Fibroblast of villous mesenchyme (primary cell): ENCODE measurements around the gene DNM1. TPM values are rescaled to one million over a fixed set of nuclear protein-coding genes. Genes with fewer than 3 reads are reported as not detected.

Experiments
- DNase-seq: peaks from one replicate; pipeline ENCODE4 v3.0.0-alpha.2; 2010; ENCODE audit warnings: low read depth
- H3K4me3 ChIP-seq: 2 replicates; pipeline ENCODE4 v1.5.1; 2011; ENCODE audit warnings: low read depth, mild to moderate bottlenecking, low read length
- CTCF ChIP-seq: IDR thresholded peaks from 2 replicates; pipeline ENCODE4 v1.5.1; 2012; ENCODE audit warnings: low read depth, mild to moderate bottlenecking, low read length; ENCODE audit not compliant: insufficient read depth
- total RNA-seq: library from RNA; depleted of rRNA; stranded (reverse); fragments of >200 nt; gene quantifications from 2 replicates; pipeline ENCODE4 v1.2.3, GENCODE V29; 2012

DNM1 gene
- total RNA-seq, 1 donor: 15.5 TPM

GRCh38 chr9:128249558-128249907 is 46.4 kb downstream of the DNM1 start:
- DNase-seq: no peak
- no peak for TF ChIP-seq CTCF

GRCh38 chr9:128249908-128250838 is 47.0 kb downstream of the DNM1 start:
- H3K4me3 ChIP-seq: no peak overlapping the region
- DNase-seq: peak; percentile 69
- no peak for TF ChIP-seq CTCF

More at GRCh38 chr9:128249558-128249907, 46.4 kb downstream of the DNM1 start:
- H3K4me3 ChIP-seq: no peak overlapping the region

GRCh38 chr9:128250839-128251731 is 47.9 kb downstream of the DNM1 start:
- TF ChIP-seq CTCF: no peak
- no peak for DNase-seq
- H3K4me3 ChIP-seq: no peak overlapping the region

- H3K4me3 ChIP-seq: no peak overlapping the region
- no peak for TF ChIP-seq CTCF
- peak; percentile 78 for DNase-seq
These were observed 48.5 kb downstream of the DNM1 start for GRCh38 chr9:128251732-128252100.

GRCh38 chr9:128252317-128253139 is 49.3 kb downstream of the DNM1 start:
- TF ChIP-seq CTCF: no peak
- no peak for DNase-seq
- no peak overlapping the region for H3K4me3 ChIP-seq
